Fibroblast of skin of right quadriceps (primary cell): Measurements from ENCODE around the gene HIVEP3.

Source experiments
- DNase-seq: peaks from one replicate; pipeline ENCODE4 v3.0.0-alpha.2; 2013

Gene HIVEP3

DNA sequence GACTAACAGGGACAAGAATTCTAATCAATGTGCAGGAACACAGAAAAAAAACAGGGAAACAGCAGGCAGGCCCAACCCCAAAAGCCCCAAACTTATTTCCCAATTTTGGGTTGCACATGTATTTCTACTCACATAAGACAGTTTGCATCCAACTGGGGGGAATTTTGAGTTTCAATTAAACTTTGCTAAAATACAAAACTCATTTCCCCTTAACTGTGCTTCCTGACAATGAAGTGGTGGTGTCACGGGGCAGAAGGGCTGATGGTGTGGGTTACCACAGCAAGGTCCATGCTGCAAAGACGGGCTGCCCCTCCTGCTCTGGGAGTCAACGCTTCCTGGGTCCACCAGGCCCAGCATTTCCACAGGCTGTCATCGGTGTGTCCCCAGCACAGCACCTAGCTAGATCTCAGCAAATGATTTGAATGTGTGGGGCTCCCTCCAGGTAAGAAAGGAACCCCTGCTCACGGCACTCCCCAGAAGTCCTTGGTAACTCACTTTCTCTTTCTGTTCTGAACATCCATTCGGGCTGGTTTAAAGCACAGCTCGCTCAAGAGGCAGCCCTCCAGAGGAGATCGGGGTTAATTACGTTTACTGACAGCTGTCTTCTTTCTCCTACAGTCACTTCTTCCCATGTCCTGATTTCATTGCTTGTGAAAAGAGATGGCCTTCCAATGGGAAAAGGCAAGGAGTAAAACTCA is 27.4 kb downstream of the HIVEP3 start:
- DNase-seq: peak; percentile 22

DNA sequence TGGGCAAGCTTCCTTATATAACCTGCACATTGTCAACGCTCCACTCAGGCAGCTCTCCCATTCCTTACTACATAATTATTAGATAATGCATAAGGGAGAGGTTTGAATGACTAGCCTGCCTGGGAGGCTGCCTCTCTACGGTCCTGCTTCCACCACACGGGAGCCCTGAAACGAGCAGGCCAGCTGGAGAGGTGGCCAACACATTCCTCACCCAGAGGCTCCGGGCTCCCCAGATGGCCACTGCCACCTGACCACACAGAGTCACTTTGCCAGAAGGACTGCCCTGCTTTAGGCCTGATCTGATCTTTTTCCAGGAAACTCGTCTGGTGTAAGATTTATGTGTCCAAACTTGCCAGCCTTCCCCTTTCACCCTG is 27.9 kb downstream of the HIVEP3 start:
- DNase-seq: no peak

- DNase-seq: no peak
Observed at GRCh38 chr1:41889506-41890414, 29.0 kb downstream of the HIVEP3 start.

DNA sequence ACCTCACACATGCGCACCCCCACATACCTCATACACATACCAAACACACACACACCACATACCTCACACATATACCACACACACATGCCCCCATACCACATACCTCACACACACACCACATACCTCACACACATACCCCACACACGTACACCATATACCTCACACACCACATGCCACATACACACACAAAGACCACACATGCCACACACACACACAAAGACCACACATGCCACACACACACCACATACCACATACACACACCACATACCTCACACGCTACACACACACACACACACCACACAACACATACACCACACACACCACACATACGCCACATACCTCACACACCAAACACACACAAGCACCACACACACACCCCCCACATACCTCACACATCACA is 30.0 kb downstream of the HIVEP3 start:
- no peak for DNase-seq

- DNase-seq: no peak
Observed at GRCh38 chr1:41887365-41887764, 31.4 kb downstream of the HIVEP3 start.

DNA sequence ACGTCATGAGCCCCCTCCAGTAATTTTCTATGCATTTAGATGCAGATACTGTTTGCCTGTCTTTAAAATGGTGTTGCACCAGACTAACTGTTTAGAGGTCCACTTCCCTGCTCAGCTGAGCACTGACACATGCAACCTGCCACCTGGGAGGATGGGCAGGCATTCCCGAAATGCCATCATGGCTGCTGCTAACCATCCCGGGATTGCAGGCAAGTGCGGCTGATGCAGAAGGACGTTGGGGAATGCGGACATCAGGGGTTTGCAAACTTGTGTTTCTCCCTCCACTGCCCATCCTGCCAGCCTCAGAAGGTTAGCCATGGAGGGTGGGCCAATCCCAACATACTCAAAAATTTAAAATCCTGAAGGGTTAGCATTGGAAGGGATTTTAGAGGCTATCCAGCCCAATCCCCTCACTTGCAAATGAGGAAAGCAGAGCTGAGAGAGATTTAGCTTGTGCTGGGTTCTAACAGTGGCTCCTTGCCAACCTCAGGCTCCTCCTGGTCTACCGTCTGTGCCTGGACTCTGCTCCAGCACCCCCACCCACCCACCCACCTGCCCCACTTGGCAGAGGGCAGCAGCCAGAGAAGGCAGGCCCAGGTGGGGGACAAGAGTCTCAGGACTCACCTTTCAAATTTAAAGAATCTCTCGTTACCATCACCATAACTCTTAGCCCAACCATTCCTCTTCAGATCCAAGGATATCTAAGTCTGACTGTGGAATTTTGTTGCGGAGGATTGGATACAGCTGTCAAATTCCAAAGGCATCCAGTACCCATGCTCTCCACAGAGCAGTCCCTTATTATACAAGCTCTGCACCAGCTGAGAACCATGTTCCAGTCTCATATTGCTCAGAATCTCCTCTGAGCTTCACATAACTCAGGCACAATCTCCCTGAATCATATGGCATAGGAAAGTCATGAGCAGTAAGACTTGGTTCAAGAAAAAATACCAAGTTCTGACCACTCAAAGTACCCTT is 34.2 kb downstream of the HIVEP3 start:
- DNase-seq: no peak

DNA sequence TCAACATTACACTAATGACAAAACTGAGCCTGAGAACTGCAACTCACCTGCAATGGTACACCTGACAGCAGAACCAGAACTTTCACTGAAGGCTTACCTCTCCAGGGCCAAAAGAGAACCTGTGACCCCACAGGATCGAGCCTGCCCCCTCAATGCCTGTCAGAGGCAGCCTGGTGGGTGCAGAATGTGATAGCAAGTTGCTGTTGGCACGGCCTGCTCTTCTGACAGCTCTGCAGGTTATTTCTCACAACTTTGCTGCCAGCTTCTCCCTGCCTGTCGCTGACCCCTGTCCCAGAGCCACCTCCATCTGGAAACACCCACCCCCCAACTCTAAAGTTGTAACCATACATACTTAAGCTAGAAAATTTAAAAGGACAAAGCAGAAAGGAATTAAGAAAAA is 35.2 kb downstream of the HIVEP3 start:
- no peak for DNase-seq

- DNase-seq: no peak
Observed at GRCh38 chr1:41882486-41882885, 36.2 kb downstream of the HIVEP3 start.

DNA sequence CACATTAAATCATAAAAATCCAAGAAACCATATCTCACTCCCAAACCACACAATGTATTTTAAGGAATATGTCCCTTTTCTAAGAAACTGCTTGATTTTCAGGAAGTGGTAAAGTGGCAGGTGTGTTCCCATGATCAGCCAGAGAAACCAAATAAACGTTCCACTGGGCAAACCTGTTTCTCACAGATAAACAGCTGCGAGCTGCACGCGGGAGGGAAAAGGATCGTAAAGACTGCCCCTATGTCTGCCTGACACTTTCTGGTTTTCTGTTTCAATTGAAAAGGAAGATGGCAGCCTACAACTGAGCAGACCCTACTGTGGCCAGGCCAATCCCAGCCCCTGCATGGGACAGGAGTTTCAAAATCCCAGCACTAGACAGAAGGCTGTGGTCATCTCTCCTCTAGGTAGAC is 36.6 kb downstream of the HIVEP3 start:
- no peak for DNase-seq

- no peak for DNase-seq
Observed at GRCh38 chr1:41880950-41881885, 37.5 kb downstream of the HIVEP3 start.

DNA sequence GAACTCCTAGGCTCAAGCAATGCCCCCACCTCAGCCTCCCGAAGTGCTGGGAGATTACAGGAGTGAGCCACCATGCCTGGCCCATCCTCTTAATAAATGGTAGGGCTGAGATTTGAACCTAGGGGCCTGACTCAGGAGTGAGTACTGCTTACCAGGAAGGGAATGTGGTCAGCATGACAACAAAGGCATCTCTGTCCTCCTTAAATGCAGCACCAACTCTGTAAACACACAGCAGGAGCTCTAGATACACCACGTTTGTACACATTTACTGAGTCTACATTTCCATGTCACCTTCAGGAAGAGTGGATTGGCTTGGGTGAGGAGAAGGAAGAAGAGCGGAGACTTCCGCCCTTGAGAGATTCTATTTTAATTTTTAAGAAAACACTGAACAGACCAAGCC is 38.5 kb downstream of the HIVEP3 start:
- DNase-seq: no peak

- no peak for DNase-seq
Observed at GRCh38 chr1:41879617-41880016, 39.1 kb downstream of the HIVEP3 start.

DNA sequence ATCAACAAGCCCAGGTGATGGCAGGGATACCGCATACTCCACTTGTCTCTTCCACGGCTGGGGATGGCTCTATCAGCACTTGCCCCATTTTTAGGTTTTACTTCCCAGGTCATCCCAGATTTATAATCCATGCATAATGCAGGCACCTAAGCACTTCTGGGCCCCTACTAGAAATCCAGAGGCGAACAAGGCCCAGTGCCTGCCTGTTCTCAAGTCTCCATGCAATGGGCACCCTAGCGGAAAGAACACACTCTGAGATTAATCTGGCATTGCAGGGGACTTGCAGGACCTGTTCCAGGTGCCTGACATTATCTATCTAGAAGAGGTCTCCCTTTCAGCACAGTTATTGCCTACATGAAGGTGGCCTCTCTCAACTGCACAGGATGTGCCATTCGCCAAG is 39.8 kb downstream of the HIVEP3 start:
- DNase-seq: no peak

DNA sequence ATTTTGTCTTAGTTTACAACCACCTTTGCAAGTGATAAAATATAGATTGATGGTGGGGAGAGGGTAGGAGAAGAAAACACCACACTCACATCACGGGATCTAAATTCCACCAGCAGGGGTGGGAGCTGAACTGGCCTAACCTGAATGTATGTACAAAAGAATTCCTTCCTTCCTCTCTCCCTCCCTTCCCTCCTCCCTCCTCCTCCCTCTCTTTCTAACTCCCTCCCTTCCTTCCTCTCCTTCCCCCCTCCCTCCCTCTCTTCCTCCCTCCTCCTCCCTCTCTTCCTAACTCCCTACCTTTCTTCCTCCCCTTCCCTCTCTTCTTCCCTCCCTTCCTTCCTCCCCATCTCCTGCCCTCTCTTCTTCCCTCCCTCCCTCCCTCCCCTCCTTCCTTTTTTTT is 40.2 kb downstream of the HIVEP3 start:
- DNase-seq: no peak

DNA sequence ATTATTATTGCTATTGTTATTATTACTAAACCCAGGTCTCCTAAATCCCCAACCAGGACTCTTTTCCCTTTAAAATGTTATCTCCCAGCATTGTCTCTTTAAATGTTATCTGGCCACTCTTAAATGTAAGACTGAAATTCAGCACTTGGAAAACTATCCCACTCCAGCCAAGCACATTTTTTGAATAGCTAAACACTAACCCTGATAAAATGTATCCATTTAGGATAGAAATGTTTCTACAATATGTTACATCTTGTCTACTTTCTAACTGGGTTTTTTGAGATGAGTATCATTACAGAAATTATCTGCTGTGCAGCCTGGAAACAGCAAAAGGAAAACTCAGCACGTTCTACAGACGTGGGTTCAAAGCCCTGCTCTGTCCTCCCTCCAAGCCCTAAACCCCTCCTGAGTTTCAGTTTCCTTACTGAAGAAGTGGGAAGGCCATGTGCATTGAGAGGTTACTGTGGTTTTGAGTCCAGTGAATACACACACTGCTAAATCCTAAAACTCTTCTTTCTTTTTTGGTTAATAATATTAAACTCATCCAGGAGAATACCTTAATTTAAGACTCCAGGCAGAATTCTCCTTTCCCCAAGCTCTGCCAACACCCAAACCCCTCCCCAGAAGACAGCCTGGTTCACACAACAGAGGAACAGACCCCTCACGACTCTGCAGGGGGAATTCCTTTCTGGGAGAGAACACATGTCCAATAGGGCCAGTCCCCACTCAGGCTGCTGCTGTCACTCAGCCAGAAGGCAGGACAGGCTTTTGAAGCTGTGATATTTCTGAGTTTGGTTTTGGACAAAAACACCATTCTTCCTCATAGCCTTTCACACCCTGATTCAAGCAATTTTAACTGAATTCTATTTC is 41.9 kb downstream of the HIVEP3 start:
- DNase-seq: peak; percentile 41

DNA sequence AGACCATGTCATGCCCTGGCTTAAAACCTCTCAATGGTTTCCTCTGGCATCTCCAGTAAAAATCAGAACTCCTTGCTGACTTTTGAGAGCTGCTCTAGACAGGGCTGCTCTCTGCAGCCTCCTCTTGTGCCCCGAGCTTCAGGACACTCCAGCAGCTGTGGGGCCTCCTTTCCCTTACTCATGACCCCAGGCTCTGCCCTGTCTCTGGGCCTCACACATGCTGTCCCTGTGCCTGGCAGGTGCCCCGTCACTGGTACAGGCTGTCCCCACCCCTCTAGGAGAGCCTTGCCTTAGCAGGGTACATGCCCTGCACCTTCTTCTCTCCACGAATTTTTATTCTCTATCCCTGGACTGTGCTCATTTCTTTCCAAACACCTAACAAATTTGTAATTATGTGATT is 43.2 kb downstream of the HIVEP3 start:
- DNase-seq: no peak

- DNase-seq: no peak
Observed at GRCh38 chr1:41874903-41875411, 43.8 kb downstream of the HIVEP3 start.

GRCh38 chr1:41874151-41874719 is 44.5 kb downstream of the HIVEP3 start:
- DNase-seq: no peak

DNA sequence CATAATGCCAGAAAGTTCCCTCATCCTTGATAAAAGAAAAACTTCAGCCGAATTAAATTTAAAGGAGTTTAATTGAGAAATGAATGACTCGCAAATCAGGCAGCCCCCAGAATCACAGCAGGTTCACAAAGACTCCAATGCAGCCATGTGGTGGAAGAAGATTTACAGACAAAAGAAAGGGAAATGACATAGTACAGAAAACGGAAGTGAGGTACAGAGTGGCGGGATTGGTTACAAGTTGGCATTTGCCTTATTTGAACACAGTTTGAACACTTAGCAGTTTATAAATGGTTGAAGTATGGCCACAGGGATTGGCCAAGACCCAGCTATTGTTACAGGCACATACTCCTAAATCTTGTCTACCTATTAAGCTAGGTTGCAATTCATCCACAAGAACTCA is 46.6 kb downstream of the HIVEP3 start:
- DNase-seq: no peak

DNA sequence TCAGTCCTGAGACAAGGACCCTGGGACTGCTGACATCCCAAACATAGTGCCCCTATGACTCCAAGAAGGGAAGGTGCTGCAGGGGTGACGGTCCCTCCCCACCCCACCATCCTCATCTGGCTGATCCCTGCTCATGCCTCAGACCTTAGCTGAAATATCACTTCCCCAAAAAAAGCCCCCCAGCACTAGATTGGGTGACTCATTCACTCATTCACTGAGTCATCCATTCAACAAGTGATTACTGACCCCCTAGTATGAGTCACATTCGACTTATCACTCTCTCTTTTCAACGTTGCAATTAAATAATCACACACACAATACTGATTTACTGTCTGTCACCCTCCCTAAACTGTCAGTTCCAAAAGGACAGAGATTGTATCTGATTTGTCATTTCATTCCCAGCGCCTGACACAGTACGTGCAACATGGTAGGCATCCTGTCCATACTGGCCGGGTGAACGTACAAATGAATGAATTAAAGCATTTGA is 48.6 kb downstream of the HIVEP3 start:
- peak; percentile 82 for DNase-seq
